ENCODE results near the gene ACADS. TPM values are rescaled to one million over a fixed set of nuclear protein-coding genes. Genes with fewer than 3 reads are reported as not detected.
A peak's percentile ranks its signal among the peaks of the same experiment; 100 is the strongest.

Gene ACADS
- total and polyA plus RNA-seq, 9 of the 15 experiments (the other 6 are each of a cell fraction or from before 2014, with no cell fraction given) = 0.06 to 20.3 (median 8.8) TPM

DNA sequence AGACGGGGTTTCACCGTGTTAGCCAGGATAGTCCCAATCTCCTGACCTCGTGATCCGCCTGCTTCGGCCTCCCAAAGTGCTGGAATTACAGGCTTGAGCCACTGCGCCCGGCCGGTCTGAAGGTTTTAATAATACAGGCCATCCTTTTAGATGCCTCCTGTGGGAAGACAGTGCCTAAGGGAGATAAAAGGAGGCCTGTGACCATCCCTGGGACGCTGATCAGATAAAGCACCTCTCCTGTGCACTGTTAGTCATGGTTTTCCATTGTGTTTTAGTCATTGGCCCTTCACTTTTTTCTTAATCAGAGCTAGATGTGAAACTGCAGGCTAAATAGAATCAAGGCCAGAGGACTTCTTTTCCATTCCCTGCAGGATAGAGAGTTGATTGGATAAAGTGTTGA lies 7.6 kb upstream of the ACADS start:
- no peak for FAIRE-seq

DNA sequence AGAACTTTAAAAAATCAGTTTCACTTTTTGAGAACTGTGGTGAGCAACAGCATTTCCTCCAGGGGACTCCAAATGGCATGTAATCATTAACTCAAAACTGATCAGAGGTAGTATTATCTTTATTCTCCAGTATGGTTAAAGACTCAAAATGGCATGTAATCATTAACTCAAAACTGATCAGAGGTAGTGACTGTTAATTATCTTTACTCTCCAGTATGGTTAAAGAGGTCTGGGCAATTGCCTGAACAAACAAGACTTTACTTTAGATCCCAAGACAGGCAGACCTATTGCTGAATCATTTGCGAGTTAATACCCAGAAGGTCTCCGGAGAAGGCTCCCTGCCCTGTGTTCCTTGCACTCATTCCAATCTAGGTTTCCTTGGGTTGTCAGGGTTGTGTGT lies 6.6 kb upstream of the ACADS start:
- peak; percentile 6 for FAIRE-seq
- no TSS peak for BruUV-seq (replicated peaks)
- TF ChIP-seq, protein P1, sequence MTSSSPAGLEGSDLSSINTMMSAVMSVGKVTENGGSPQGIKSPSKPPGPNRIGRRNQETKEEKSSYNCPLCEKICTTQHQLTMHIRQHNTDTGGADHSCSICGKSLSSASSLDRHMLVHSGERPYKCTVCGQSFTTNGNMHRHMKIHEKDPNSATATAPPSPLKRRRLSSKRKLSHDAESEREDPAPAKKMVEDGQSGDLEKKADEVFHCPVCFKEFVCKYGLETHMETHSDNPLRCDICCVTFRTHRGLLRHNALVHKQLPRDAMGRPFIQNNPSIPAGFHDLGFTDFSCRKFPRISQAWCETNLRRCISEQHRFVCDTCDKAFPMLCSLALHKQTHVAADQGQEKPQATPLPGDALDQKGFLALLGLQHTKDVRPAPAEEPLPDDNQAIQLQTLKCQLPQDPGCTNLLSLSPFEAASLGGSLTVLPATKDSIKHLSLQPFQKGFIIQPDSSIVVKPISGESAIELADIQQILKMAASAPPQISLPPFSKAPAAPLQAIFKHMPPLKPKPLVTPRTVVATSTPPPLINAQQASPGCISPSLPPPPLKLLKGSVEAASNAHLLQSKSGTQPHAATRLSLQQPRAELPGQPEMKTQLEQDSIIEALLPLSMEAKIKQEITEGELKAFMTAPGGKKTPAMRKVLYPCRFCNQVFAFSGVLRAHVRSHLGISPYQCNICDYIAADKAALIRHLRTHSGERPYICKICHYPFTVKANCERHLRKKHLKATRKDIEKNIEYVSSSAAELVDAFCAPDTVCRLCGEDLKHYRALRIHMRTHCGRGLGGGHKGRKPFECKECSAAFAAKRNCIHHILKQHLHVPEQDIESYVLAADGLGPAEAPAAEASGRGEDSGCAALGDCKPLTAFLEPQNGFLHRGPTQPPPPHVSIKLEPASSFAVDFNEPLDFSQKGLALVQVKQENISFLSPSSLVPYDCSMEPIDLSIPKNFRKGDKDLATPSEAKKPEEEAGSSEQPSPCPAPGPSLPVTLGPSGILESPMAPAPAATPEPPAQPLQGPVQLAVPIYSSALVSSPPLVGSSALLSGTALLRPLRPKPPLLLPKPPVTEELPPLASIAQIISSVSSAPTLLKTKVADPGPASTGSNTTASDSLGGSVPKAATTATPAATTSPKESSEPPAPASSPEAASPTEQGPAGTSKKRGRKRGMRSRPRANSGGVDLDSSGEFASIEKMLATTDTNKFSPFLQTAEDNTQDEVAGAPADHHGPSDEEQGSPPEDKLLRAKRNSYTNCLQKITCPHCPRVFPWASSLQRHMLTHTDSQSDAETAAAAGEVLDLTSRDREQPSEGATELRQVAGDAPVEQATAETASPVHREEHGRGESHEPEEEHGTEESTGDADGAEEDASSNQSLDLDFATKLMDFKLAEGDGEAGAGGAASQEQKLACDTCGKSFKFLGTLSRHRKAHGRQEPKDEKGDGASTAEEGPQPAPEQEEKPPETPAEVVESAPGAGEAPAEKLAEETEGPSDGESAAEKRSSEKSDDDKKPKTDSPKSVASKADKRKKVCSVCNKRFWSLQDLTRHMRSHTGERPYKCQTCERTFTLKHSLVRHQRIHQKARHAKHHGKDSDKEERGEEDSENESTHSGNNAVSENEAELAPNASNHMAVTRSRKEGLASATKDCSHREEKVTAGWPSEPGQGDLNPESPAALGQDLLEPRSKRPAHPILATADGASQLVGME (CRISPR knock-in tag; IDR thresholded peaks at IDR 0.05) = no peak
- TF ChIP-seq XRCC3 (IDR thresholded peaks at IDR 0.05) (no peak), KDM4B (IDR thresholded peaks at IDR 0.05; ENCODE audit: borderline replicate concordance in 2 of 2, low read depth in 1 of 2) (no peak), MEIS2 (IDR thresholded peaks at IDR 0.05; ENCODE audit: partially characterized antibody) (no peak), TCF3 (CRISPR knock-in tag; IDR thresholded peaks at IDR 0.05) (peak; percentile 43; the same call in 1 of the 2 replicates), NCOA6 (IDR thresholded peaks at IDR 0.05) (no peak), PRPF4 (IDR thresholded peaks at IDR 0.05; ENCODE audit: insufficient read depth, low read depth, low read length, poor library complexity, severe bottlenecking) (no peak)

More for the DNA sequence above, 7.6 kb upstream of the ACADS start:
- Histone ChIP-seq H2AFZ (ENCODE audit: low read depth, low read length) (no peak overlapping the region), H3K9me1 (ENCODE audit: control insufficient read depth, insufficient read depth, low read length) (no peaks in the 10 kb centered on the region), H3K79me2 (ENCODE audit: control insufficient read depth, insufficient read depth, low read length) (no peaks in the 10 kb centered on the region), H3K4me3 (no peak overlapping the region), H4K20me1 (replicated peaks; ENCODE audit: control insufficient read depth, insufficient read depth, low read length) (peaks cover 8% of the 10 kb centered on the region; the same call in 1 of the 2 replicates), H3K27me3 (ENCODE audit: control insufficient read depth in 2 of 2, insufficient read depth in 2 of 2, low read length in 2 of 2) (no peaks in the 10 kb centered on the region), H3K36me3 (ENCODE audit: control insufficient read depth, insufficient read depth, low read length) (peaks cover 87% of the 10 kb centered on the region), H3K4me2 (ENCODE audit: insufficient read depth, low read length) (no peak overlapping the region), H3K9me3 (replicated peaks; ENCODE audit: control insufficient read depth, insufficient read depth, low read depth, low read length) (no peaks in the 10 kb centered on the region), H3K4me1 (replicated peaks in 1 of 2; ENCODE audit: control insufficient read depth in 2 of 2, insufficient read depth in 2 of 2, low read length in 2 of 2) (peaks cover 22 to 32% of the 10 kb centered on the region in 2 experiments; a peak in 4 of 5 replicates), H3K27ac (ENCODE audit: extremely low read depth, low read depth, low read length) (no peak overlapping the region), H3K9ac (ENCODE audit: insufficient read depth in 1 of 2, low read depth in 2 of 2, low read length in 2 of 2) (no peak overlapping the region)
- POLR2A ChIA-PET = no interaction called here
- ATAC-seq (no peak), DNase-seq (ENCODE audit: extremely low read depth in 1 of 4, low spot score in 3 of 4) (no peak)
- intact Hi-C loops (cut with micrococcal nuclease) = no loop called here
- in situ Hi-C loops (cut with MboI) = no loop called here
- no TSS peak for BruUV-seq (replicated peaks)
- CTCF ChIA-PET (ENCODE audit: low intra/inter-chr PET ratio) = no interaction called here
- TF ChIP-seq FOSL1 (tag; conservative IDR thresholded peaks at IDR 0.05) = peak; percentile 59
- TF ChIP-seq PHTF2 (CRISPR knock-in tag; IDR thresholded peaks at IDR 0.05) = no peak
- 0 out of 2 replicates have a peak, but pooled peaks have one; percentile 12 for TF ChIP-seq SOX6 (IDR thresholded peaks at IDR 0.05)
- 73% methylated on average over 9 of the region's 9 CpGs for WGBS (ENCODE audit: insufficient coverage, low coverage, missing lambda C conversion rate)

More for the DNA sequence above, 6.6 kb upstream of the ACADS start:
- peak overlapping the region; percentile 32; the same call in 1 of the 3 replicates for H3K27ac ChIP-seq (ENCODE audit: extremely low read depth, low read depth, low read length)
- H3K9me1 ChIP-seq (ENCODE audit: control insufficient read depth, insufficient read depth, low read length) = no peaks in the 10 kb centered on the region
- H2AFZ ChIP-seq (ENCODE audit: low read depth, low read length) = no peak overlapping the region
- H3K4me3 ChIP-seq = no peak overlapping the region
- CTCF ChIA-PET (ENCODE audit: low intra/inter-chr PET ratio) = no interaction called here
- H4K20me1 ChIP-seq (replicated peaks; ENCODE audit: control insufficient read depth, insufficient read depth, low read length) = peaks cover 8% of the 10 kb centered on the region; the same call in 1 of the 2 replicates
- H3K27me3 ChIP-seq (ENCODE audit: control insufficient read depth in 2 of 2, insufficient read depth in 2 of 2, low read length in 2 of 2) = no peaks in the 10 kb centered on the region
- WGBS (ENCODE audit: insufficient coverage, low coverage, missing lambda C conversion rate) = 33% methylated on average over 2 of the region's 2 CpGs
- POLR2A ChIA-PET = interaction anchor here (0.7 to 2.4 kb wide), 3 partner anchors 8 to 531 kb away, joined by 3 to 22 read pairs (median 6); partner anchors contain the start of gene UNC119B
- no peaks in the 10 kb centered on the region for H3K9me3 ChIP-seq (replicated peaks; ENCODE audit: control insufficient read depth, insufficient read depth, low read depth, low read length)
- in situ Hi-C loops (cut with MboI) (no loop called here), intact Hi-C loops (cut with micrococcal nuclease) (no loop called here)
- H3K36me3 ChIP-seq (ENCODE audit: control insufficient read depth, insufficient read depth, low read length) = peaks cover 85% of the 10 kb centered on the region
- peak overlapping the region; percentile 47; the same call in 1 of the 2 replicates for H3K4me2 ChIP-seq (ENCODE audit: insufficient read depth, low read length)
- no peaks in the 10 kb centered on the region for H3K79me2 ChIP-seq (ENCODE audit: control insufficient read depth, insufficient read depth, low read length)
- H3K9ac ChIP-seq (ENCODE audit: insufficient read depth in 1 of 2, low read depth in 2 of 2, low read length in 2 of 2) = peak overlapping the region in 1 of 2 experiments; percentile 32; a peak in 1 of 4 replicates
- DNase-seq (ENCODE audit: extremely low read depth in 1 of 4, low spot score in 3 of 4) (no peak), ATAC-seq (no peak; the same call in 1 of the 3 replicates)
- H3K4me1 ChIP-seq (replicated peaks in 1 of 2; ENCODE audit: control insufficient read depth in 2 of 2, insufficient read depth in 2 of 2, low read length in 2 of 2) = peaks cover 22 to 32% of the 10 kb centered on the region in 2 experiments; a peak in 4 of 5 replicates

Data from K562 (cell line).